A549 (cell line): Measurements from ENCODE around the gene TOX4. TPM values are rescaled to one million over a fixed set of nuclear protein-coding genes. Genes with fewer than 3 reads are reported as not detected.
A peak's percentile ranks its signal among the peaks of the same experiment; 100 is the strongest.

ENCODE experiments used
- ATAC-seq, 2 experiments: fragments of 200-7000 bp in 1 of 2; fragments of >200 bp in 1 of 2; cut with Nextera tagmentation in 1 of 2; cut with Tn5 transposase in 1 of 2; 3 replicates each; pipeline versions ENCODE4 v1.8.0 to v1.9.1; 2018 to 2020; ENCODE audit warnings: mild to moderate bottlenecking in 1 of 2, moderate library complexity in 1 of 2
- CTCF ChIA-PET: fragments of 300-600 bp; sonication (Branson Sonifier 250); formaldehyde crosslinking; extraction: SDS; loops from one replicate; lab custom pipeline; 2021; ENCODE audit warnings: antibody characterized with exemption, inconsistent platforms; lab: Yijun Ruan, JAX
- POLR2A ChIA-PET: fragments of 350-600 bp; formaldehyde crosslinking; extraction: SDS; loops from one replicate; lab custom pipeline; 2021; ENCODE audit warnings: antibody characterized with exemption, inconsistent platforms; lab: Yijun Ruan, JAX
- DNase-seq, 2 experiments: peaks; one replicate each; pipeline versions ENCODE4 v3.0.0 to v3.0.0-alpha.2; 2011 to 2016; ENCODE audit warnings: low read depth in 1 of 2, low spot score in 1 of 2
- FAIRE-seq: peaks from 2 replicates; lab custom pipeline; 2011; peaks lifted over from hg19 to GRCh38; lab: Jason Lieb, UNC
- H3K27ac ChIP-seq, 2 experiments: fragments of >200 bp; sonication (Bioruptor Twin); formaldehyde crosslinking; 3 replicates each; pipeline ENCODE4 v1.5.1; 2016 to 2017
- H3K4me1 ChIP-seq: fragments of >200 bp; sonication (Bioruptor Twin); formaldehyde crosslinking; 3 replicates; pipeline ENCODE4 v1.6.1; 2016
- H3K4me2 ChIP-seq: fragments of >200 bp; sonication (Bioruptor Twin); formaldehyde crosslinking; 3 replicates; pipeline ENCODE4 v1.6.1; 2016
- H3K4me3 ChIP-seq: fragments of >200 bp; sonication (Bioruptor Twin); formaldehyde crosslinking; 3 replicates; pipeline ENCODE4 v1.5.1; 2016
- H3K9me3 ChIP-seq: fragments of >200 bp; sonication (Bioruptor Twin); formaldehyde crosslinking; 3 replicates; pipeline ENCODE4 v1.6.1; 2016
- BHLHE40 ChIP-seq: IDR thresholded peaks from 2 replicates; pipeline ENCODE4 v1.6.1; 2012; ENCODE audit warnings: low read depth, low read length, inconsistent platforms
- CBX2 ChIP-seq: fragments of 200-600 bp; sonication (generic); IDR thresholded peaks from 2 replicates; pipeline ENCODE4 v1.6.1; 2016; ENCODE audit warnings: low read depth, mild to moderate bottlenecking, borderline replicate concordance
- CBX8 ChIP-seq: fragments of 200-600 bp; sonication (generic); IDR thresholded peaks from 2 replicates; pipeline ENCODE4 v1.6.1; 2016
- CEBPB ChIP-seq, 2 experiments: fragments of >200 bp in 1 of 2; sonication (Bioruptor Twin) in 1 of 2; formaldehyde crosslinking in 1 of 2; IDR thresholded peaks; 2 replicates each; pipeline ENCODE4 v1.6.1; 2012 to 2016
- CHD2 ChIP-seq: fragments of 150-350 bp; IDR thresholded peaks from 2 replicates; pipeline ENCODE4 v1.6.1; 2014; ENCODE audit warnings: low read length; ENCODE audit not compliant: partially characterized antibody
- EHF ChIP-seq: fragments of 250-450 bp; sonication (Bioruptor Pico); IDR thresholded peaks from 2 replicates; pipeline ENCODE4 v1.5.0; 2020; ENCODE audit warnings: mild to moderate bottlenecking
- EHMT2 ChIP-seq: fragments of 200-600 bp; sonication (generic); IDR thresholded peaks from 2 replicates; pipeline ENCODE4 v1.6.1; 2016; ENCODE audit warnings: antibody characterized with exemption, low read depth, mild to moderate bottlenecking, moderate library complexity
- FOSB ChIP-seq: fragments of 250-450 bp; sonication (Bioruptor Pico); IDR thresholded peaks from 2 replicates; pipeline ENCODE4 v1.5.0; 2020; ENCODE audit warnings: mild to moderate bottlenecking, moderate library complexity
- FOXS1 ChIP-seq: fragments of 250-450 bp; sonication (Bioruptor Pico); IDR thresholded peaks from 2 replicates; pipeline ENCODE4 v1.5.0; 2020; ENCODE audit warnings: mild to moderate bottlenecking, moderate library complexity
- GATA3 ChIP-seq: IDR thresholded peaks from 2 replicates; pipeline ENCODE4 v1.6.1; 2012; ENCODE audit warnings: borderline replicate concordance
- HEYL ChIP-seq: fragments of 250-450 bp; sonication (Bioruptor Pico); IDR thresholded peaks from 2 replicates; pipeline ENCODE4 v1.8.0; 2021; ENCODE audit warnings: mild to moderate bottlenecking, moderate library complexity
- HOXB13 ChIP-seq: fragments of 250-450 bp; sonication (Bioruptor Pico); IDR thresholded peaks from 2 replicates; pipeline ENCODE4 v1.5.0; 2020; ENCODE audit warnings: low read depth, mild to moderate bottlenecking, moderate library complexity
- HOXB5 ChIP-seq: fragments of 250-450 bp; sonication (Bioruptor Pico); IDR thresholded peaks from 2 replicates; pipeline ENCODE4 v1.5.0; 2020; ENCODE audit warnings: mild to moderate bottlenecking, moderate library complexity
- KDM1A ChIP-seq: fragments of 200-600 bp; sonication (generic); IDR thresholded peaks from 2 replicates; pipeline ENCODE4 v1.6.1; 2016; ENCODE audit warnings: low read depth, mild to moderate bottlenecking
- KDM5A ChIP-seq: fragments of 200-600 bp; sonication (generic); IDR thresholded peaks from 2 replicates; pipeline ENCODE4 v1.6.1; 2016; ENCODE audit warnings: antibody characterized with exemption, mild to moderate bottlenecking
- MAFK ChIP-seq: fragments of 450-650 bp; IDR thresholded peaks from 2 replicates; pipeline ENCODE4 v1.6.1; 2014; ENCODE audit not compliant: partially characterized antibody
- MAZ ChIP-seq: fragments of 150-350 bp; IDR thresholded peaks from 2 replicates; pipeline ENCODE4 v1.6.1; 2014; ENCODE audit warnings: antibody characterized with exemption, low read depth, low read length, borderline replicate concordance
- MYC ChIP-seq: IDR thresholded peaks from 2 replicates; pipeline ENCODE4 v1.6.1; 2012; ENCODE audit warnings: mild to moderate bottlenecking, inconsistent platforms, low read length, improper control_type of control experiment, borderline replicate concordance
- NFE2L2 ChIP-seq: fragments of 150-350 bp; conservative IDR thresholded peaks from 2 replicates; pipeline ENCODE4 v1.6.1; 2014; ENCODE audit warnings: low read length
- NR3C1 ChIP-seq: fragments of >200 bp; sonication (Bioruptor Twin); formaldehyde crosslinking; IDR thresholded peaks from 3 replicates; pipeline ENCODE4 v1.6.1; 2017
- RAD21 ChIP-seq, 2 experiments: fragments of >200 bp in 1 of 2; sonication (Bioruptor Twin) in 1 of 2; formaldehyde crosslinking in 1 of 2; IDR thresholded peaks in 1 of 2; conservative IDR thresholded peaks in 1 of 2; 2 replicates in 1 of 2; 3 replicates in 1 of 2; pipeline ENCODE4 v1.6.1; 2012 to 2018; ENCODE audit warnings: inconsistent platforms in 1 of 2
- RARB ChIP-seq: fragments of 250-450 bp; sonication (Bioruptor Pico); IDR thresholded peaks from 2 replicates; pipeline ENCODE4 v1.8.0; 2021; ENCODE audit warnings: mild to moderate bottlenecking, moderate library complexity
- RCOR1 ChIP-seq: fragments of 150-350 bp; IDR thresholded peaks from 2 replicates; pipeline ENCODE4 v1.6.1; 2014; ENCODE audit warnings: antibody characterized with exemption, low read length, low read depth
- SMC3 ChIP-seq: fragments of >200 bp; sonication (Bioruptor Twin); formaldehyde crosslinking; IDR thresholded peaks from 3 replicates; pipeline ENCODE4 v1.6.1; 2018; ENCODE audit warnings: inconsistent platforms
- SREBF2 ChIP-seq: fragments of 450-650 bp; IDR thresholded peaks from 2 replicates; pipeline ENCODE4 v1.6.1; 2014; ENCODE audit warnings: mild to moderate bottlenecking, moderate library complexity
- TFCP2L1 ChIP-seq: fragments of 250-450 bp; sonication (Bioruptor Pico); IDR thresholded peaks from 2 replicates; pipeline ENCODE4 v1.5.0; 2021; ENCODE audit warnings: mild to moderate bottlenecking
- TP53 ChIP-seq: fragments of 250-450 bp; sonication (Bioruptor Pico); IDR thresholded peaks from 2 replicates; pipeline ENCODE4 v1.5.0; 2021; ENCODE audit warnings: mild to moderate bottlenecking, moderate library complexity
- ZC3H11A ChIP-seq: fragments of 450-650 bp; IDR thresholded peaks from 2 replicates; pipeline ENCODE4 v1.6.1; 2014; ENCODE audit warnings: antibody characterized with exemption, mild to moderate bottlenecking
- ZFP36 ChIP-seq: fragments of 450-650 bp; IDR thresholded peaks from 2 replicates; pipeline ENCODE4 v1.6.1; 2014; ENCODE audit warnings: borderline replicate concordance; ENCODE audit not compliant: partially characterized antibody
- ZNF302 ChIP-seq: fragments of 250-450 bp; sonication (Bioruptor Pico); IDR thresholded peaks from 2 replicates; pipeline ENCODE4 v1.9.0; 2021; ENCODE audit warnings: inconsistent platforms, mild to moderate bottlenecking, moderate library complexity
- ZSCAN20 ChIP-seq: fragments of 250-450 bp; sonication (Bioruptor Pico); IDR thresholded peaks from 2 replicates; pipeline ENCODE4 v1.8.0; 2022; ENCODE audit warnings: mild to moderate bottlenecking, moderate library complexity
- WGBS: methylation state at CpG from one replicate; pipeline ENCODE4 v1.1.6; 2017; ENCODE audit errors: missing lambda C conversion rate; 5-methylcytosine and 5-hydroxymethylcytosine counted together
- polyA minus RNA-seq: library from RNA; depleted of rRNA, polyadenylated mRNA; stranded (reverse); fragments of >200 nt; gene quantifications from 2 replicates; pipeline ENCODE4 v1.2.3, GENCODE V29; 2011; rRNA and poly(A)+ RNA removed
- polyA plus RNA-seq, 4 experiments: library from polyadenylated mRNA; depleted of rRNA in 3 of 4; stranded (reverse); fragments of >200 nt; fragmentation: RNase III in 1 of 4; extraction: RNeasy Plus Mini Kit Qiagen cat#74134 plus additional on column Dnase treatment in 1 of 4; gene quantifications; 2 replicates in 3 of 4; 3 replicates in 1 of 4; pipeline ENCODE4 v1.2.3, GENCODE V29; 2011 to 2017
- TF ChIP-seq, protein P1 (sequence below): fragments of 250-450 bp; sonication (Bioruptor Pico); IDR thresholded peaks from 2 replicates; pipeline ENCODE4 v1.5.0; 2021; ENCODE audit warnings: mild to moderate bottlenecking, moderate library complexity, borderline replicate concordance
- TF ChIP-seq, protein P2 (sequence below): fragments of >200 bp; sonication (Bioruptor Twin); formaldehyde crosslinking; IDR thresholded peaks from 3 replicates; pipeline ENCODE4 v1.6.1; 2016
- TF ChIP-seq, protein P3 (sequence below): fragments of >200 bp; sonication (Bioruptor Twin); formaldehyde crosslinking; IDR thresholded peaks from 2 replicates; pipeline ENCODE4 v1.6.1; 2016
- TF ChIP-seq, protein P4 (sequence below): fragments of 250-450 bp; sonication (Bioruptor Pico); IDR thresholded peaks from 2 replicates; pipeline ENCODE4 v1.5.0; 2020; ENCODE audit warnings: low read depth, mild to moderate bottlenecking, moderate library complexity
- TF ChIP-seq, protein P5 (sequence below): fragments of 150-350 bp; IDR thresholded peaks from 2 replicates; pipeline ENCODE4 v1.6.1; 2014; ENCODE audit warnings: low read depth, mild to moderate bottlenecking, low read length

Gene TOX4
- polyA plus RNA-seq (2011; rRNA removed): 76.4 and 80.3 TPM in 2 replicates
- polyA plus RNA-seq (2012; cell fraction: cytosol; rRNA removed): 49.8 and 60.8 TPM in 2 replicates
- 54.5 and 55.2 TPM in 2 replicates for polyA plus RNA-seq (2012; cell fraction: nucleus; rRNA removed)
- polyA plus RNA-seq (2017; fragmentation: RNase III; extraction: RNeasy Plus Mini Kit Qiagen cat#74134 plus additional on column Dnase treatment): 41.1 to 48.3 TPM (median 41.4 TPM) in 3 replicates
- 114 and 135 TPM in 2 replicates for polyA minus RNA-seq

DNA sequence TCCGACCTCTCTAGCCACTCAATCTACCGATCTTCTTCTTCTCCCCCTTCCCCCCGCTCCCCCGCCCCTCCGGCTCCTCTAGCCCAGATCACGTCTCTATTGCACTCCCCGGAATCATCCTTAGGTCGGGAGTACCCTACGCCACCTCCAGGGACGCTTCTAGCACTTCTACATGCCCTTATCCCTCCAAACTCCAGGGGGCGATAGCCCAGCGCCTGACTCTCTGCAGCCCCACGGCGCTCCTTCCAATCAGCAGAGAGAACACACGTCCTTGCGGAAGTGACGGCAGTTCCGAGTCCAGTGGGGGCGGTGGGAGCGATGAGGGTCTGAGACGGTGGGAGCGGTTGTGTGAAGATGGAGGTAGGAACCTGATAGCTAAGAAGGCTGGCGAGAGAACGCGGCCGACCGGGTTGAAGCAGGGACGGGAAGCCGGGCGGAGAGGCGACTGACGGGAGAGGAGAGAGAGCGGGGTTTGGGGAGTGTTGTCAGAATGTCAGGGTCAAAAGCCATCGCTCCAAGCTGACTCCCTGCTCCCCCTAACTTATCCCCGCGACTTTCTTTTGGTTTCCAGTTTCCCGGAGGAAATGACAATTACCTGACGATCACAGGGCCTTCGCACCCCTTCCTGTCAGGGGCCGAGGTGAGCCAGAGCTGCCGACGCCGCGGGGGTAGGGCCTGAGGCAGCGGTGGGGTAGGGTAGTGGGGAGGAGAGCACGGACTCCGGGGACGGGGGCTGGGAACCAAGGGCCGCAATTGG lies at the start of gene TOX4, which contains the start of gene RAB2B:
Gene TOX4 (plus strand): TSS at position 271 of the 757 bp plus-strand sequence. CDS start 84 bp downstream, at position 355.
Gene RAB2B (minus strand): TSS at position 35 of the 757 bp plus-strand sequence. CDS start 87 bp downstream, outside the sequence.
- ChIA-PET POLR2A (interaction anchor here (0.6 to 2.0 kb wide), 8 partner anchors 21 to 1674 kb away, joined by 3 to 13 read pairs (median 4); partner anchors contain the start of genes CHD8, METTL3 and SALL2), CTCF (interaction anchor here (0.5 to 5.7 kb wide), 25 partner anchors 11 to 488 kb away, joined by 3 to 66 read pairs (median 3); partner anchors contain the start of genes CHD8 and METTL3)
- 2% methylated on average over 34 of the region's 49 CpGs for WGBS
- H3K4me1 ChIP-seq: peaks cover 12% of the 10 kb centered on the region
- H3K4me3 ChIP-seq: peak within 1 kb of the TSS; percentile 78
- H3K4me2 ChIP-seq: peak within 1 kb of the TSS; percentile 87
- FAIRE-seq: peak; percentile 90
- DNase-seq: peak; percentile 91 to 99
- H3K27ac ChIP-seq: peak within 1 kb of the TSS; percentile 72 to 91
- ATAC-seq: peak; percentile 97 to 100
- no peaks in the 10 kb centered on the region for H3K9me3 ChIP-seq
- TF ChIP-seq NR3C1 (no peak), KDM5A (peak; percentile 53), FOXS1 (CRISPR knock-in tag) (no peak), EHF (CRISPR knock-in tag) (no peak), BHLHE40 (no peak), MAZ (0 out of 2 replicates have a peak, but pooled peaks have one; percentile 43), RARB (CRISPR knock-in tag) (0 out of 2 replicates have a peak, but pooled peaks have one; percentile 24), ZNF302 (CRISPR knock-in tag) (no peak), RAD21 (conservative IDR thresholded peaks at IDR 0.05 in 1 of 2, IDR thresholded peaks at IDR 0.05 in 1 of 2) (no peak), CHD2 (no peak), TP53 (CRISPR knock-in tag) (no peak), CBX8 (no peak), HOXB13 (no peak), ZC3H11A (no peak), HEYL (no peak), SMC3 (0 out of 3 replicates have a peak, but pooled peaks have one; percentile 17), CBX2 (no peak), CEBPB (IDR thresholded peaks at IDR 0.05) (no peak), SREBF2 (no peak), GATA3 (peak; percentile 45; the same call in 1 of the 2 replicates), ZFP36 (no peak), EHMT2 (no peak), MYC (no peak), MAFK (no peak), KDM1A (no peak), HOXB5 (CRISPR knock-in tag) (no peak), NFE2L2 (no peak), TFCP2L1 (CRISPR knock-in tag) (no peak), ZSCAN20 (CRISPR knock-in tag) (no peak), FOSB (CRISPR knock-in tag) (no peak), RCOR1 (no peak)
- TF ChIP-seq, protein P1, sequence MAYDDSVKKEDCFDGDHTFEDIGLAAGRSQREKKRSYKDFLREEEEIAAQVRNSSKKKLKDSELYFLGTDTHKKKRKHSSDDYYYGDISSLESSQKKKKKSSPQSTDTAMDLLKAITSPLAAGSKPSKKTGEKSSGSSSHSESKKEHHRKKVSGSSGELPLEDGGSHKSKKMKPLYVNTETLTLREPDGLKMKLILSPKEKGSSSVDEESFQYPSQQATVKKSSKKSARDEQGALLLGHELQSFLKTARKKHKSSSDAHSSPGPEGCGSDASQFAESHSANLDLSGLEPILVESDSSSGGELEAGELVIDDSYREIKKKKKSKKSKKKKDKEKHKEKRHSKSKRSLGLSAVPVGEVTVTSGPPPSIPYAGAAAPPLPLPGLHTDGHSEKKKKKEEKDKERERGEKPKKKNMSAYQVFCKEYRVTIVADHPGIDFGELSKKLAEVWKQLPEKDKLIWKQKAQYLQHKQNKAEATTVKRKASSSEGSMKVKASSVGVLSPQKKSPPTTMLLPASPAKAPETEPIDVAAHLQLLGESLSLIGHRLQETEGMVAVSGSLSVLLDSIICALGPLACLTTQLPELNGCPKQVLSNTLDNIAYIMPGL (CRISPR knock-in tag): no peak
- TF ChIP-seq, protein P2, sequence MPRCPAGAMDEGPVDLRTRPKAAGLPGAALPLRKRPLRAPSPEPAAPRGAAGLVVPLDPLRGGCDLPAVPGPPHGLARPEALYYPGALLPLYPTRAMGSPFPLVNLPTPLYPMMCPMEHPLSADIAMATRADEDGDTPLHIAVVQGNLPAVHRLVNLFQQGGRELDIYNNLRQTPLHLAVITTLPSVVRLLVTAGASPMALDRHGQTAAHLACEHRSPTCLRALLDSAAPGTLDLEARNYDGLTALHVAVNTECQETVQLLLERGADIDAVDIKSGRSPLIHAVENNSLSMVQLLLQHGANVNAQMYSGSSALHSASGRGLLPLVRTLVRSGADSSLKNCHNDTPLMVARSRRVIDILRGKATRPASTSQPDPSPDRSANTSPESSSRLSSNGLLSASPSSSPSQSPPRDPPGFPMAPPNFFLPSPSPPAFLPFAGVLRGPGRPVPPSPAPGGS: peak; percentile 49; the same call in 1 of the 3 replicates
- TF ChIP-seq, protein P3, sequence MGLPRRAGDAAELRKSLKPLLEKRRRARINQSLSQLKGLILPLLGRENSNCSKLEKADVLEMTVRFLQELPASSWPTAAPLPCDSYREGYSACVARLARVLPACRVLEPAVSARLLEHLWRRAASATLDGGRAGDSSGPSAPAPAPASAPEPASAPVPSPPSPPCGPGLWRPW: no peak
- TF ChIP-seq, protein P4, sequence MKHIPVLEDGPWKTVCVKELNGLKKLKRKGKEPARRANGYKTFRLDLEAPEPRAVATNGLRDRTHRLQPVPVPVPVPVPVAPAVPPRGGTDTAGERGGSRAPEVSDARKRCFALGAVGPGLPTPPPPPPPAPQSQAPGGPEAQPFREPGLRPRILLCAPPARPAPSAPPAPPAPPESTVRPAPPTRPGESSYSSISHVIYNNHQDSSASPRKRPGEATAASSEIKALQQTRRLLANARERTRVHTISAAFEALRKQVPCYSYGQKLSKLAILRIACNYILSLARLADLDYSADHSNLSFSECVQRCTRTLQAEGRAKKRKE: no peak
- TF ChIP-seq, protein P5, sequence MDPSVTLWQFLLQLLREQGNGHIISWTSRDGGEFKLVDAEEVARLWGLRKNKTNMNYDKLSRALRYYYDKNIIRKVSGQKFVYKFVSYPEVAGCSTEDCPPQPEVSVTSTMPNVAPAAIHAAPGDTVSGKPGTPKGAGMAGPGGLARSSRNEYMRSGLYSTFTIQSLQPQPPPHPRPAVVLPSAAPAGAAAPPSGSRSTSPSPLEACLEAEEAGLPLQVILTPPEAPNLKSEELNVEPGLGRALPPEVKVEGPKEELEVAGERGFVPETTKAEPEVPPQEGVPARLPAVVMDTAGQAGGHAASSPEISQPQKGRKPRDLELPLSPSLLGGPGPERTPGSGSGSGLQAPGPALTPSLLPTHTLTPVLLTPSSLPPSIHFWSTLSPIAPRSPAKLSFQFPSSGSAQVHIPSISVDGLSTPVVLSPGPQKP: no peak
